Measurements from ENCODE around the gene KCNT1. TPM values are rescaled to one million over a fixed set of nuclear protein-coding genes. Genes with fewer than 3 reads are reported as not detected.

The KCNT1 gene
- total RNA-seq, 1 donor: not detected

GRCh38 chr9:135739271-135740220, 37.6 kb downstream of the KCNT1 start:
- H3K4me2 ChIP-seq (ENCODE audit: insufficient read depth, low read length): no peak overlapping the region
- H3K27ac ChIP-seq (ENCODE audit: low read depth, low read length): no peak overlapping the region

DNA sequence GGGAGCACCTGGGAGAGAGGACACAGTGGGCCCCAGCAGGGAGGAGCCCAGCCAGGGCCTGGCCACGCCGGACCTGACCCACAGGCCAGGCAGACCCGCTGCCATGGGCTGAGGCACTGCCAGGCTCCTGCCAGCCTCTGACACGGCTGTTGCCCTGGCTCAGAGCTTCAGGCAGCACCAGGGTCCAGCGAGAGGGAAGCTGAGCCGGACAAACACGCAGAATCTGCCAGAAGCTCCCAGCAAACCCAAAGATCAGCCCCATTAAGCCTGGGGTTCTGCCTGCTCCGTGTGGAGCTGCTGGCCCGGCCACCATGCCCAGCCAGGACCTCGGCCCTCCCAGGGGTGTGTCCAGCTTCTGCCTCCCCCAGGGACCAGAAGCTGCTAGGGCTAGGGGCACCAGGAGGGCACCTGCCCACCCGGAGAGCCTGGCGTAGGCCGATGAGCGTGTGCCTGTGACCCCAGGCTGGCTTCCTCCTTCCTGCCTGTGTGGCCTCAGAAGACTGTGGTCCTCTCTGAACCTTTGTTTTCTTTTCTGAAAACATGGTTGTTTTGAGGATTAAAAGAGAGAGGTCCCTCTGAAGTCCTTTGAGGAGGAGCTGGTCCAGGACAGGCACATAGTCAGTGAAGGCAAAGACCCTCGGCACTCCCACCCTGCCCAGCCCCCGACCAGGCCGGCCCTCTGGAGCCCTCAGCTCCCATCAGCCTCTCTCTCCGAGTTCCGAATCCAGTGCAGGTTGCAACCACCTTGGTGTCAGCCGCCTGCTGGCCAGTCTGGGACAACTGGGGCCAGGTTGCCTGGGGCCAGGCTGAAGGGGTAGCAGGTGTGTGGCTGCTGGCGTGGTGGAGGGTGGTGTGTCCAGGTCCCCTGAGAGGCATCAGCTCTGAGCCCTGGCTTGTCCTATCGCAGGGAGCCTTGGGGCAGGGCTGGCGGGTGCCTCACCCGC, 39.6 kb downstream of the KCNT1 start:
- Histone ChIP-seq H3K9me3 (ENCODE audit: low read depth, low read length) (no peaks in the 10 kb centered on the region), H3K79me2 (ENCODE audit: insufficient read depth, low read length) (no peaks in the 10 kb centered on the region), H3K36me3 (ENCODE audit: insufficient read depth, low read length) (no peaks in the 10 kb centered on the region), H3K27me3 (ENCODE audit: insufficient read depth, low read length) (no peaks in the 10 kb centered on the region), H4K20me1 (ENCODE audit: insufficient read depth, low read length) (no peaks in the 10 kb centered on the region), H3K27ac (ENCODE audit: low read depth, low read length) (no peak overlapping the region), H2AFZ (ENCODE audit: low read length) (no peak overlapping the region), H3K4me2 (ENCODE audit: insufficient read depth, low read length) (no peak overlapping the region), H3K4me1 (ENCODE audit: insufficient read depth, low read length) (no peaks in the 10 kb centered on the region), H3K4me3 (ENCODE audit: insufficient read depth, low read length) (no peak overlapping the region)
- no peak for DNase-seq (ENCODE audit: insufficient read length, low spot score, missing footprints)
- TF ChIP-seq CTCF (IDR thresholded peaks at IDR 0.05; ENCODE audit: extremely low read depth, low read depth, low read length): no peak

More at GRCh38 chr9:135739271-135740220, 37.6 kb downstream of the KCNT1 start:
- Histone ChIP-seq H4K20me1 (ENCODE audit: insufficient read depth, low read length) (no peaks in the 10 kb centered on the region), H2AFZ (ENCODE audit: low read length) (no peak overlapping the region), H3K79me2 (ENCODE audit: insufficient read depth, low read length) (no peaks in the 10 kb centered on the region), H3K4me3 (ENCODE audit: insufficient read depth, low read length) (no peak overlapping the region), H3K9me3 (ENCODE audit: low read depth, low read length) (no peaks in the 10 kb centered on the region), H3K27me3 (ENCODE audit: insufficient read depth, low read length) (no peaks in the 10 kb centered on the region), H3K36me3 (ENCODE audit: insufficient read depth, low read length) (no peaks in the 10 kb centered on the region), H3K4me1 (ENCODE audit: insufficient read depth, low read length) (no peaks in the 10 kb centered on the region)
- TF ChIP-seq CTCF (IDR thresholded peaks at IDR 0.05; ENCODE audit: extremely low read depth, low read depth, low read length): no peak
- DNase-seq (ENCODE audit: insufficient read length, low spot score, missing footprints): no peak

- Histone ChIP-seq H3K79me2 (ENCODE audit: insufficient read depth, low read length) (no peaks in the 10 kb centered on the region), H2AFZ (ENCODE audit: low read length) (no peak overlapping the region), H3K36me3 (ENCODE audit: insufficient read depth, low read length) (no peaks in the 10 kb centered on the region), H3K27ac (ENCODE audit: low read depth, low read length) (no peak overlapping the region), H3K27me3 (ENCODE audit: insufficient read depth, low read length) (no peaks in the 10 kb centered on the region), H3K4me1 (ENCODE audit: insufficient read depth, low read length) (no peaks in the 10 kb centered on the region), H4K20me1 (ENCODE audit: insufficient read depth, low read length) (no peaks in the 10 kb centered on the region), H3K9me3 (ENCODE audit: low read depth, low read length) (no peaks in the 10 kb centered on the region), H3K4me2 (ENCODE audit: insufficient read depth, low read length) (no peak overlapping the region), H3K4me3 (ENCODE audit: insufficient read depth, low read length) (no peak overlapping the region)
- no peak for TF ChIP-seq CTCF (IDR thresholded peaks at IDR 0.05; ENCODE audit: extremely low read depth, low read depth, low read length)
- DNase-seq (ENCODE audit: insufficient read length, low spot score, missing footprints): no peak
Measured at GRCh38 chr9:135743021-135743420, 41.0 kb downstream of the KCNT1 start.

All from osteoblast (primary cell).